WTC11 (cell line): ENCODE measurements around the gene SLC44A2. TPM values are rescaled to one million over a fixed set of nuclear protein-coding genes. Genes with fewer than 3 reads are reported as not detected.

Experiments used
- ATAC-seq: fragments of 200-7000 bp; cut with Tn5 transposase; 2 replicates; pipeline ENCODE4 v1.10.0; 2021; ENCODE audit warnings: mild to moderate bottlenecking, moderate library complexity
- CTCF ChIA-PET: fragments of 300-600 bp; sonication (Branson Sonifier 250); formaldehyde crosslinking; loops from one replicate; lab custom pipeline; 2021; ENCODE audit warnings: antibody characterized with exemption; lab: Charles Lee
- POLR2A ChIA-PET: fragments of 350-600 bp; sonication (Branson Sonifier 250); formaldehyde crosslinking; loops from one replicate; lab custom pipeline; 2021; ENCODE audit warnings: antibody characterized with exemption; lab: Charles Lee
- DNase-seq: peaks from one replicate; pipeline ENCODE4 v3.0.0; 2021; ENCODE audit warnings: low spot score
- H3K27ac Mint-ChIP-seq: 2 replicates; pipeline ENCODE4 v1.8.0; 2021; ENCODE audit warnings: mixed read lengths
- H3K27me3 Mint-ChIP-seq: 2 replicates; pipeline ENCODE4 v1.8.0; 2021; ENCODE audit warnings: low read depth, mild to moderate bottlenecking, moderate library complexity, mixed read lengths
- H3K36me3 Mint-ChIP-seq: 2 replicates; pipeline ENCODE4 v1.8.0; 2021; ENCODE audit warnings: mixed read lengths
- H3K4me1 Mint-ChIP-seq: 2 replicates; pipeline ENCODE4 v1.8.0; 2022; ENCODE audit warnings: mixed read lengths
- H3K4me3 Mint-ChIP-seq: 2 replicates; pipeline ENCODE4 v1.8.0; 2021; ENCODE audit warnings: mild to moderate bottlenecking, moderate library complexity, mixed read lengths
- H3K9me3 Mint-ChIP-seq: 2 replicates; pipeline ENCODE4 v1.8.0; 2021; ENCODE audit warnings: mixed read lengths
- ATF2 ChIP-seq: sonication (generic); formaldehyde crosslinking; IDR thresholded peaks from 2 replicates; pipeline ENCODE4 v1.8.1; 2022; ENCODE audit warnings: low read depth, missing genetic modification reagents, borderline replicate concordance
- CDX4 ChIP-seq: fragments of 250-450 bp; sonication (Bioruptor Pico); IDR thresholded peaks from 2 replicates; pipeline ENCODE4 v1.9.0; 2021; ENCODE audit warnings: moderate library complexity, mild to moderate bottlenecking, inconsistent platforms, borderline replicate concordance
- ELF4 ChIP-seq: sonication (generic); formaldehyde crosslinking; IDR thresholded peaks from 2 replicates; pipeline ENCODE4 v1.8.1; 2022; ENCODE audit warnings: low read depth, mild to moderate bottlenecking, moderate library complexity, missing genetic modification reagents
- ESRRA ChIP-seq: sonication (generic); formaldehyde crosslinking; IDR thresholded peaks from 2 replicates; pipeline ENCODE4 v1.8.1; 2022; ENCODE audit warnings: mild to moderate bottlenecking, missing genetic modification reagents, borderline replicate concordance
- FOXP1 ChIP-seq: sonication (generic); formaldehyde crosslinking; IDR thresholded peaks from 2 replicates; pipeline ENCODE4 v1.8.0; 2022; ENCODE audit warnings: missing genetic modification reagents, mild to moderate bottlenecking, moderate library complexity, borderline replicate concordance
- FOXP4 ChIP-seq: sonication (generic); formaldehyde crosslinking; IDR thresholded peaks from 2 replicates; pipeline ENCODE4 v1.8.0; 2022; ENCODE audit warnings: mild to moderate bottlenecking, missing genetic modification reagents
- GRHL2 ChIP-seq: fragments of 250-450 bp; sonication (Bioruptor Pico); IDR thresholded peaks from 2 replicates; pipeline ENCODE4 v1.8.0; 2022; ENCODE audit warnings: mild to moderate bottlenecking, moderate library complexity; ENCODE audit not compliant: insufficient replicate concordance, severe bottlenecking
- GTF2I ChIP-seq: fragments of 250-450 bp; sonication (Bioruptor Pico); conservative IDR thresholded peaks from 2 replicates; pipeline ENCODE4 v1.4.0; 2021; ENCODE audit warnings: mild to moderate bottlenecking
- KAT7 ChIP-seq: sonication (generic); formaldehyde crosslinking; IDR thresholded peaks from 2 replicates; pipeline ENCODE4 v1.8.1; 2023; ENCODE audit warnings: missing genetic modification reagents, mild to moderate bottlenecking, borderline replicate concordance
- NFATC4 ChIP-seq: fragments of 250-450 bp; sonication (Bioruptor Pico); IDR thresholded peaks from 2 replicates; pipeline ENCODE4 v1.9.0; 2021; ENCODE audit warnings: mild to moderate bottlenecking
- OVOL2 ChIP-seq: fragments of 250-450 bp; sonication (Bioruptor Pico); IDR thresholded peaks from 2 replicates; pipeline ENCODE4 v1.9.0; 2021; ENCODE audit warnings: mild to moderate bottlenecking, borderline replicate concordance
- SMAD3 ChIP-seq: sonication (generic); formaldehyde crosslinking; IDR thresholded peaks from 2 replicates; pipeline ENCODE4 v1.8.0; 2022; ENCODE audit warnings: missing genetic modification reagents, mild to moderate bottlenecking, borderline replicate concordance
- TCF7 ChIP-seq: sonication (generic); formaldehyde crosslinking; IDR thresholded peaks from 2 replicates; pipeline ENCODE4 v1.8.0; 2022; ENCODE audit warnings: mild to moderate bottlenecking, low read depth, missing genetic modification reagents, moderate library complexity
- ZMAT4 ChIP-seq: fragments of 250-450 bp; sonication (Bioruptor Pico); IDR thresholded peaks from 2 replicates; pipeline ENCODE4 v1.9.0; 2021; ENCODE audit warnings: mild to moderate bottlenecking
- ZNF232 ChIP-seq: sonication (generic); formaldehyde crosslinking; IDR thresholded peaks from 2 replicates; pipeline ENCODE4 v1.8.0; 2022; ENCODE audit warnings: mild to moderate bottlenecking, missing genetic modification reagents
- total RNA-seq: library from RNA; stranded (reverse); gene quantifications from 3 replicates; pipeline ENCODE4 v1.2.3, GENCODE V29; 2021
- TF ChIP-seq, protein P1 (sequence below): sonication (generic); formaldehyde crosslinking; IDR thresholded peaks from 2 replicates; pipeline ENCODE4 v1.8.0; 2023; ENCODE audit warnings: missing genetic modification reagents, mild to moderate bottlenecking, borderline replicate concordance
- TF ChIP-seq, protein P2 (sequence below): fragments of 250-450 bp; sonication (Bioruptor Pico); IDR thresholded peaks from 2 replicates; pipeline ENCODE4 v1.9.0; 2021; ENCODE audit warnings: mild to moderate bottlenecking
- TF ChIP-seq, protein P3 (sequence below): sonication (generic); formaldehyde crosslinking; IDR thresholded peaks from 2 replicates; pipeline ENCODE4 v1.8.0; 2022; ENCODE audit warnings: mild to moderate bottlenecking, missing genetic modification reagents
- TF ChIP-seq, protein P4 (sequence below): sonication (generic); formaldehyde crosslinking; IDR thresholded peaks from 2 replicates; pipeline ENCODE4 v1.8.1; 2022; ENCODE audit warnings: missing genetic modification reagents, borderline replicate concordance

The SLC44A2 gene
- total RNA-seq, 1 experiment from 2014 or later, result 109 TPM

DNA sequence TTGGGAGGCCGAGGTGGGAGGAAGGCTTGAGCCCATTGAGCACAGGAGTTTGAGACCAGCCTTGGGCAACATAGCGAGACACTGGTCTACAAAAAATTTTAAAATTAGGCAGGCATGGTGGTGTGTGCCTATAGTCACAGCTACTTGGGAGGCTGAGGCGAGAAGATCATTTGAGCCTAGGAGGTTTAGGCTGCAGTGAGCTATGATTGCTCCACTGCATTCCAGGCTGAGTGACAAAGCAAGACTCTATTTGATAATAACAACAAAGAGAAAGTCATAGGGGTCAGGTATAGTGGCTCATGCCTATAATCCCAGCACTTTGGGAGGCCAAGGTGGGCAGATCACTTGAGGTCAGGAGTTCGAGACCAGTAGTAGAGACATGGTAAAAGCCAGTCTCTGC, 4.6 kb upstream of the SLC44A2 start (continued):
- no peak for TF ChIP-seq OVOL2 (CRISPR knock-in tag)
- TF ChIP-seq GRHL2 (CRISPR knock-in tag), result no peak
- TF ChIP-seq, protein P1, sequence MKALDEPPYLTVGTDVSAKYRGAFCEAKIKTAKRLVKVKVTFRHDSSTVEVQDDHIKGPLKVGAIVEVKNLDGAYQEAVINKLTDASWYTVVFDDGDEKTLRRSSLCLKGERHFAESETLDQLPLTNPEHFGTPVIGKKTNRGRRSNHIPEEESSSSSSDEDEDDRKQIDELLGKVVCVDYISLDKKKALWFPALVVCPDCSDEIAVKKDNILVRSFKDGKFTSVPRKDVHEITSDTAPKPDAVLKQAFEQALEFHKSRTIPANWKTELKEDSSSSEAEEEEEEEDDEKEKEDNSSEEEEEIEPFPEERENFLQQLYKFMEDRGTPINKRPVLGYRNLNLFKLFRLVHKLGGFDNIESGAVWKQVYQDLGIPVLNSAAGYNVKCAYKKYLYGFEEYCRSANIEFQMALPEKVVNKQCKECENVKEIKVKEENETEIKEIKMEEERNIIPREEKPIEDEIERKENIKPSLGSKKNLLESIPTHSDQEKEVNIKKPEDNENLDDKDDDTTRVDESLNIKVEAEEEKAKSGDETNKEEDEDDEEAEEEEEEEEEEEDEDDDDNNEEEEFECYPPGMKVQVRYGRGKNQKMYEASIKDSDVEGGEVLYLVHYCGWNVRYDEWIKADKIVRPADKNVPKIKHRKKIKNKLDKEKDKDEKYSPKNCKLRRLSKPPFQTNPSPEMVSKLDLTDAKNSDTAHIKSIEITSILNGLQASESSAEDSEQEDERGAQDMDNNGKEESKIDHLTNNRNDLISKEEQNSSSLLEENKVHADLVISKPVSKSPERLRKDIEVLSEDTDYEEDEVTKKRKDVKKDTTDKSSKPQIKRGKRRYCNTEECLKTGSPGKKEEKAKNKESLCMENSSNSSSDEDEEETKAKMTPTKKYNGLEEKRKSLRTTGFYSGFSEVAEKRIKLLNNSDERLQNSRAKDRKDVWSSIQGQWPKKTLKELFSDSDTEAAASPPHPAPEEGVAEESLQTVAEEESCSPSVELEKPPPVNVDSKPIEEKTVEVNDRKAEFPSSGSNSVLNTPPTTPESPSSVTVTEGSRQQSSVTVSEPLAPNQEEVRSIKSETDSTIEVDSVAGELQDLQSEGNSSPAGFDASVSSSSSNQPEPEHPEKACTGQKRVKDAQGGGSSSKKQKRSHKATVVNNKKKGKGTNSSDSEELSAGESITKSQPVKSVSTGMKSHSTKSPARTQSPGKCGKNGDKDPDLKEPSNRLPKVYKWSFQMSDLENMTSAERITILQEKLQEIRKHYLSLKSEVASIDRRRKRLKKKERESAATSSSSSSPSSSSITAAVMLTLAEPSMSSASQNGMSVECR (CRISPR knock-in tag), result no peak
- no peak for TF ChIP-seq NFATC4
- no peak for TF ChIP-seq ZNF232
- no peak for TF ChIP-seq ESRRA
- TF ChIP-seq, protein P2, sequence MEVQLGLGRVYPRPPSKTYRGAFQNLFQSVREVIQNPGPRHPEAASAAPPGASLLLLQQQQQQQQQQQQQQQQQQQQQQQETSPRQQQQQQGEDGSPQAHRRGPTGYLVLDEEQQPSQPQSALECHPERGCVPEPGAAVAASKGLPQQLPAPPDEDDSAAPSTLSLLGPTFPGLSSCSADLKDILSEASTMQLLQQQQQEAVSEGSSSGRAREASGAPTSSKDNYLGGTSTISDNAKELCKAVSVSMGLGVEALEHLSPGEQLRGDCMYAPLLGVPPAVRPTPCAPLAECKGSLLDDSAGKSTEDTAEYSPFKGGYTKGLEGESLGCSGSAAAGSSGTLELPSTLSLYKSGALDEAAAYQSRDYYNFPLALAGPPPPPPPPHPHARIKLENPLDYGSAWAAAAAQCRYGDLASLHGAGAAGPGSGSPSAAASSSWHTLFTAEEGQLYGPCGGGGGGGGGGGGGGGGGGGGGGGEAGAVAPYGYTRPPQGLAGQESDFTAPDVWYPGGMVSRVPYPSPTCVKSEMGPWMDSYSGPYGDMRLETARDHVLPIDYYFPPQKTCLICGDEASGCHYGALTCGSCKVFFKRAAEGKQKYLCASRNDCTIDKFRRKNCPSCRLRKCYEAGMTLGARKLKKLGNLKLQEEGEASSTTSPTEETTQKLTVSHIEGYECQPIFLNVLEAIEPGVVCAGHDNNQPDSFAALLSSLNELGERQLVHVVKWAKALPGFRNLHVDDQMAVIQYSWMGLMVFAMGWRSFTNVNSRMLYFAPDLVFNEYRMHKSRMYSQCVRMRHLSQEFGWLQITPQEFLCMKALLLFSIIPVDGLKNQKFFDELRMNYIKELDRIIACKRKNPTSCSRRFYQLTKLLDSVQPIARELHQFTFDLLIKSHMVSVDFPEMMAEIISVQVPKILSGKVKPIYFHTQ (CRISPR knock-in tag), result no peak

- TF ChIP-seq FOXP4 (CRISPR knock-in tag) (no peak), GTF2I (CRISPR knock-in tag) (peak; percentile 31; the same call in 1 of the 2 replicates)
- TF ChIP-seq, all 79 proteins: peak for 1
- no peaks in the 10 kb centered on the region for H3K36me3 Mint-ChIP-seq
- no peak for DNase-seq
- ChIA-PET CTCF (interaction anchor here (1.0 to 2.3 kb wide), 3 partner anchors 22 to 78 kb away, joined by 3 to 19 read pairs (median 4); no protein-coding TSS in a partner anchor), POLR2A (no interaction called here)
- H3K27ac Mint-ChIP-seq, result peak overlapping the region; percentile 2
- no peaks in the 10 kb centered on the region for H3K9me3 Mint-ChIP-seq
- H3K4me1 Mint-ChIP-seq, result peaks cover 15% of the 10 kb centered on the region
- ATAC-seq, result no peak
- H3K4me3 Mint-ChIP-seq, result no peak overlapping the region
- no peaks in the 10 kb centered on the region for H3K27me3 Mint-ChIP-seq
Observed at GRCh38 chr19:10621966-10622365, 3.4 kb upstream of the SLC44A2 start.

- ATAC-seq, result no peak
- Mint-ChIP-seq H3K27ac (peak overlapping the region; percentile 92), H3K27me3 (no peaks in the 10 kb centered on the region), H3K4me1 (peaks cover 18% of the 10 kb centered on the region), H3K9me3 (no peaks in the 10 kb centered on the region), H3K4me3 (peak overlapping the region; percentile 86), H3K36me3 (peaks cover 13% of the 10 kb centered on the region)
- no peak for DNase-seq
- ChIA-PET CTCF (interaction anchor here (0.9 to 3.6 kb wide), 6 partner anchors 19 to 236 kb away, joined by 4 to 36 read pairs (median 5); no protein-coding TSS in a partner anchor), POLR2A (interaction anchor here (0.5 to 0.9 kb wide), 3 partner anchors 20 to 81 kb away, joined by 3 to 6 read pairs (median 4); no protein-coding TSS in a partner anchor)
- TF ChIP-seq TCF7 (CRISPR knock-in tag) (no peak), FOXP1 (CRISPR knock-in tag) (no peak), KAT7 (CRISPR knock-in tag) (no peak), SMAD3 (no peak), ELF4 (no peak), CDX4 (no peak), ZMAT4 (no peak), ATF2 (CRISPR knock-in tag) (no peak)
- TF ChIP-seq, protein P3, sequence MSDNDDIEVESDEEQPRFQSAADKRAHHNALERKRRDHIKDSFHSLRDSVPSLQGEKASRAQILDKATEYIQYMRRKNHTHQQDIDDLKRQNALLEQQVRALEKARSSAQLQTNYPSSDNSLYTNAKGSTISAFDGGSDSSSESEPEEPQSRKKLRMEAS (CRISPR knock-in tag), result no peak
- TF ChIP-seq, protein P4, sequence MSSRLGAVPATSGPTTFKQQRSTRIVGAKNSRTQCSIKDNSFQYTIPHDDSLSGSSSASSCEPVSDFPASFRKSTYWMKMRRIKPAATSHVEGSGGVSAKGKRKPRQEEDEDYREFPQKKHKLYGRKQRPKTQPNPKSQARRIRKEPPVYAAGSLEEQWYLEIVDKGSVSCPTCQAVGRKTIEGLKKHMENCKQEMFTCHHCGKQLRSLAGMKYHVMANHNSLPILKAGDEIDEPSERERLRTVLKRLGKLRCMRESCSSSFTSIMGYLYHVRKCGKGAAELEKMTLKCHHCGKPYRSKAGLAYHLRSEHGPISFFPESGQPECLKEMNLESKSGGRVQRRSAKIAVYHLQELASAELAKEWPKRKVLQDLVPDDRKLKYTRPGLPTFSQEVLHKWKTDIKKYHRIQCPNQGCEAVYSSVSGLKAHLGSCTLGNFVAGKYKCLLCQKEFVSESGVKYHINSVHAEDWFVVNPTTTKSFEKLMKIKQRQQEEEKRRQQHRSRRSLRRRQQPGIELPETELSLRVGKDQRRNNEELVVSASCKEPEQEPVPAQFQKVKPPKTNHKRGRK (CRISPR knock-in tag), result no peak
Observed at GRCh38 chr19:10624585-10624984, 768 bp upstream of the SLC44A2 start.
